ENCODE data around the gene PTPN13.

The PTPN13 gene

GRCh38 chr4:86845593-86845992 lies 251.5 kb downstream of the PTPN13 start:
- Histone ChIP-seq H3K36me3 (ENCODE audit: control insufficient read depth, insufficient read depth, low read length) (no peaks in the 10 kb centered on the region), H3K27me3 (ENCODE audit: control insufficient read depth, insufficient read depth, low read length) (no peaks in the 10 kb centered on the region), H3K9ac (ENCODE audit: low read length) (no peak overlapping the region), H3K27ac (ENCODE audit: low read depth, low read length) (no peak overlapping the region), H3K4me3 (ENCODE audit: low read length) (no peak overlapping the region), H3K4me1 (ENCODE audit: control insufficient read depth, insufficient read depth, low read length) (no peaks in the 10 kb centered on the region)

- H3K4me1 ChIP-seq (ENCODE audit: control insufficient read depth, insufficient read depth, low read length) = no peaks in the 10 kb centered on the region
- H3K4me3 ChIP-seq (ENCODE audit: low read length) = no peak overlapping the region
- H3K36me3 ChIP-seq (ENCODE audit: control insufficient read depth, insufficient read depth, low read length) = no peaks in the 10 kb centered on the region
- H3K9ac ChIP-seq (ENCODE audit: low read length) = no peak overlapping the region
- no peak overlapping the region for H3K27ac ChIP-seq (ENCODE audit: low read depth, low read length)
- no peaks in the 10 kb centered on the region for H3K27me3 ChIP-seq (ENCODE audit: control insufficient read depth, insufficient read depth, low read length)
Measured at GRCh38 chr4:86846921-86847320, 252.8 kb downstream of the PTPN13 start.

DNA sequence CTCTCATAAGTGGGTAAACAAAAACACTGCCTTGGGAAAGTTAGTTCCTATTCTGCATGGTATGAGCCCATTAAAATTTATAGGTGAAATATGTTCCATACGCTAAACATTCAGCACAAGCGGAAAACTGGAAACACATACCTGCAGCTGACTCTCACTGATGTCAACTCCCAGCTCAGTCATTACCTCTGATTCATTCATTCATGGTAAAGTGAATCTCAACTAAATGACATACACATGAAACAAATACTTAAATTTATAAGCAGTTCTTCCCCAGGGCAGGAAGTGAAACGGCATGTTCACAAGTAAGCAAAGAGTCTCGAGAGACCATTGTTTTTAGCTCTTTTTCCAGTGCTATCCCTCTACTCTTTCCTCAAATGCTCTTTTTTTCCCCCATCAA lies 253.5 kb downstream of the PTPN13 start:
- Histone ChIP-seq H3K27me3 (ENCODE audit: control insufficient read depth, insufficient read depth, low read length) (no peaks in the 10 kb centered on the region), H3K4me3 (ENCODE audit: low read length) (no peak overlapping the region), H3K27ac (ENCODE audit: low read depth, low read length) (no peak overlapping the region), H3K9ac (ENCODE audit: low read length) (no peak overlapping the region), H3K36me3 (ENCODE audit: control insufficient read depth, insufficient read depth, low read length) (no peaks in the 10 kb centered on the region), H3K4me1 (ENCODE audit: control insufficient read depth, insufficient read depth, low read length) (no peaks in the 10 kb centered on the region)

GRCh38 chr4:86848136-86848535 lies 254.0 kb downstream of the PTPN13 start:
- H3K27me3 ChIP-seq (ENCODE audit: control insufficient read depth, insufficient read depth, low read length) = no peaks in the 10 kb centered on the region
- H3K4me3 ChIP-seq (ENCODE audit: low read length) = no peak overlapping the region
- H3K27ac ChIP-seq (ENCODE audit: low read depth, low read length) = no peak overlapping the region

GRCh38 chr4:86848732-86849619 lies 254.9 kb downstream of the PTPN13 start, which contains the start of gene SLC10A6:
TSS of gene SLC10A6 (minus strand) at chr4:86849384. CDS start at chr4:86849115, 269 bp downstream.
- H3K9ac ChIP-seq (ENCODE audit: low read length) = no peak within 1 kb of the TSS
- H3K27ac ChIP-seq (ENCODE audit: low read depth, low read length) = no peak within 1 kb of the TSS
- no peaks in the 10 kb centered on the region for H3K4me1 ChIP-seq (ENCODE audit: control insufficient read depth, insufficient read depth, low read length)
- no peaks in the 10 kb centered on the region for H3K36me3 ChIP-seq (ENCODE audit: control insufficient read depth, insufficient read depth, low read length)
- no peak within 1 kb of the TSS for H3K4me3 ChIP-seq (ENCODE audit: low read length)
- H3K27me3 ChIP-seq (ENCODE audit: control insufficient read depth, insufficient read depth, low read length) = no peaks in the 10 kb centered on the region

More at GRCh38 chr4:86848136-86848535, 254.0 kb downstream of the PTPN13 start:
- Histone ChIP-seq H3K4me1 (ENCODE audit: control insufficient read depth, insufficient read depth, low read length) (no peaks in the 10 kb centered on the region), H3K9ac (ENCODE audit: low read length) (no peak overlapping the region), H3K36me3 (ENCODE audit: control insufficient read depth, insufficient read depth, low read length) (no peaks in the 10 kb centered on the region)

- H3K27me3 ChIP-seq (ENCODE audit: control insufficient read depth, insufficient read depth, low read length) = no peaks in the 10 kb centered on the region
- H3K4me3 ChIP-seq (ENCODE audit: low read length) = no peak overlapping the region
- no peak overlapping the region for H3K27ac ChIP-seq (ENCODE audit: low read depth, low read length)
- H3K4me1 ChIP-seq (ENCODE audit: control insufficient read depth, insufficient read depth, low read length) = no peaks in the 10 kb centered on the region
- H3K9ac ChIP-seq (ENCODE audit: low read length) = no peak overlapping the region
- H3K36me3 ChIP-seq (ENCODE audit: control insufficient read depth, insufficient read depth, low read length) = no peaks in the 10 kb centered on the region
Measured at GRCh38 chr4:86853209-86853608, 259.1 kb downstream of the PTPN13 start.

GRCh38 chr4:86855572-86855971 lies 261.5 kb downstream of the PTPN13 start:
- Histone ChIP-seq H3K27ac (ENCODE audit: low read depth, low read length) (no peak overlapping the region), H3K27me3 (ENCODE audit: control insufficient read depth, insufficient read depth, low read length) (no peaks in the 10 kb centered on the region), H3K9ac (ENCODE audit: low read length) (no peak overlapping the region), H3K4me3 (ENCODE audit: low read length) (no peak overlapping the region), H3K36me3 (ENCODE audit: control insufficient read depth, insufficient read depth, low read length) (no peaks in the 10 kb centered on the region), H3K4me1 (ENCODE audit: control insufficient read depth, insufficient read depth, low read length) (no peaks in the 10 kb centered on the region)

- Histone ChIP-seq H3K4me1 (ENCODE audit: control insufficient read depth, insufficient read depth, low read length) (no peaks in the 10 kb centered on the region), H3K27ac (ENCODE audit: low read depth, low read length) (no peak overlapping the region), H3K36me3 (ENCODE audit: control insufficient read depth, insufficient read depth, low read length) (no peaks in the 10 kb centered on the region), H3K4me3 (ENCODE audit: low read length) (no peak overlapping the region), H3K27me3 (ENCODE audit: control insufficient read depth, insufficient read depth, low read length) (no peaks in the 10 kb centered on the region), H3K9ac (ENCODE audit: low read length) (no peak overlapping the region)
Measured at GRCh38 chr4:86856896-86857295, 262.8 kb downstream of the PTPN13 start.

- Histone ChIP-seq H3K36me3 (ENCODE audit: control insufficient read depth, insufficient read depth, low read length) (no peaks in the 10 kb centered on the region), H3K9ac (ENCODE audit: low read length) (no peak overlapping the region), H3K4me3 (ENCODE audit: low read length) (no peak overlapping the region), H3K4me1 (ENCODE audit: control insufficient read depth, insufficient read depth, low read length) (no peaks in the 10 kb centered on the region), H3K27ac (ENCODE audit: low read depth, low read length) (no peak overlapping the region), H3K27me3 (ENCODE audit: control insufficient read depth, insufficient read depth, low read length) (no peaks in the 10 kb centered on the region)
Measured at GRCh38 chr4:86857341-86858052, 263.4 kb downstream of the PTPN13 start.
